ENCODE measurements around the gene VAV3. TPM values are rescaled to one million over a fixed set of nuclear protein-coding genes. Genes with fewer than 3 reads are reported as not detected.

The VAV3 gene
- total RNA-seq, 2 experiments from 2014 or later, result 5.3 to 6.2 TPM

DNA sequence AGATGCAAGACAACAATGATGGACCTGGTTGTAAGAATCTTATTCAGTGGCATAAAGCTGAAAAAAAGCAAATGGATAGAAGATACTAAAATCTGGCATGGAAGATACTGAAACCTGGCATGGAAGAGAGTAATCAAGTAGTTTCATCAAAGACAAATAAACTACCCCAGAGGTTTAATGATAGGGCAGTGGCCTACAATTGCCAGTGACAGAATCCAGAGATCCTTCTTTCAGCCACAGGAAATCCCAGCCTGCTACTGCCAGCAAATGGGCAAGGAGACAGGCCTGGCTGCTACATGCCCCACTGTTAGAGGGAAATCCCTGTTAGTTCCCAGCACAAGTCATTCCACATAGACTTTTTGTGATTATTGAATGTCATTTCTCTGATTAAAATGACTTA is 409.4 kb downstream of the VAV3 start:
- ChIA-PET CTCF (no interaction called here), POLR2A (no interaction called here)
- intact Hi-C loops (cut with micrococcal nuclease), result no loop called here
- DNase-seq, result no peak
- Mint-ChIP-seq H3K27ac (no peak overlapping the region), H3K27me3 (no peaks in the 10 kb centered on the region), H3K36me3 (ENCODE audit: low read depth) (no peaks in the 10 kb centered on the region), H3K4me3 (no peak overlapping the region), H3K4me1 (ENCODE audit: low read depth) (no peaks in the 10 kb centered on the region), H3K9me3 (no peaks in the 10 kb centered on the region)
- TF ChIP-seq, protein P1, sequence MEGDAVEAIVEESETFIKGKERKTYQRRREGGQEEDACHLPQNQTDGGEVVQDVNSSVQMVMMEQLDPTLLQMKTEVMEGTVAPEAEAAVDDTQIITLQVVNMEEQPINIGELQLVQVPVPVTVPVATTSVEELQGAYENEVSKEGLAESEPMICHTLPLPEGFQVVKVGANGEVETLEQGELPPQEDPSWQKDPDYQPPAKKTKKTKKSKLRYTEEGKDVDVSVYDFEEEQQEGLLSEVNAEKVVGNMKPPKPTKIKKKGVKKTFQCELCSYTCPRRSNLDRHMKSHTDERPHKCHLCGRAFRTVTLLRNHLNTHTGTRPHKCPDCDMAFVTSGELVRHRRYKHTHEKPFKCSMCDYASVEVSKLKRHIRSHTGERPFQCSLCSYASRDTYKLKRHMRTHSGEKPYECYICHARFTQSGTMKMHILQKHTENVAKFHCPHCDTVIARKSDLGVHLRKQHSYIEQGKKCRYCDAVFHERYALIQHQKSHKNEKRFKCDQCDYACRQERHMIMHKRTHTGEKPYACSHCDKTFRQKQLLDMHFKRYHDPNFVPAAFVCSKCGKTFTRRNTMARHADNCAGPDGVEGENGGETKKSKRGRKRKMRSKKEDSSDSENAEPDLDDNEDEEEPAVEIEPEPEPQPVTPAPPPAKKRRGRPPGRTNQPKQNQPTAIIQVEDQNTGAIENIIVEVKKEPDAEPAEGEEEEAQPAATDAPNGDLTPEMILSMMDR (IDR thresholded peaks at IDR 0.05), result no peak
- no peak for ATAC-seq

DNA sequence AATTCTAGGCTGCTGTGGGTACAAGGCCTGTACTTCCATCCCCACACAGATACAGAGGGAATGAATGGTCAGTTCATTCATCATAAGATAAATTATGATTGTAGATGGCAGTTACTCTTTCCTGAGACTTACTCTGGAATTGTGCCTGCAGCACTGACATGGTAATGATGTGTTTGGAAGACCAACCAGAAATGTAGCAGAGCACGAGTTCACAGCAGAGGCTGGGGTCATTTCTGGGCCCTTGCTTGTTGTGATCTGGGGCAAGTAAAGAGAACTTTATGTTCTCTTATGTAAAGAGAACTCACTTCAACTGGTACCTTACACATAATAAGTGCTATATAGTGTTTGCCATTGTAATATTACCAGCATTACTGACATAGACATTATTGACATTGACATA is 412.2 kb downstream of the VAV3 start:
- TF ChIP-seq, protein P1 (IDR thresholded peaks at IDR 0.05), result no peak
- intact Hi-C loops (cut with micrococcal nuclease), result no loop called here
- POLR2A ChIA-PET, result no interaction called here

DNA sequence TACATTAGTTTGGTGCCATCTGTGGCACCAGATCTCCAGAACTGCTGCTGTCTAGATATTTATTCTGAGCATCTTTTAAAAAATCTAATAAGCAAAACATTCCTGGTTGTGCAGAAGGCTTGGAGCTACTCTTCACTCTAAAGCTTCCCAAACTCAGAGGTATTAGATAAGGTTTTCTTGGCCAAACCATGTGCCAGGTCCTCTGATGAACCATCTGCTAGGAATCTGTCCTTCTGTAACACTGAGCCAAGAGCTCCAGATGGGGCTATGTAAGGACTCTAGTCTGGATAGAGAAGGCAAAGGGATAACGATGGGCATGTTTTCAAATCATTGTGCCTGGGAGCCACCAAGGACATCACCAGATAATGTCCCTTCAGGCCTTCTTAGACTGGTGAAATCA is 413.5 kb downstream of the VAV3 start:
- intact Hi-C loops (cut with micrococcal nuclease), result no loop called here
- H3K36me3 Mint-ChIP-seq (ENCODE audit: low read depth), result no peaks in the 10 kb centered on the region
- TF ChIP-seq, protein P1 (IDR thresholded peaks at IDR 0.05), result no peak
- no peak overlapping the region for H3K4me3 Mint-ChIP-seq
- H3K27ac Mint-ChIP-seq, result no peak overlapping the region
- no peaks in the 10 kb centered on the region for H3K4me1 Mint-ChIP-seq (ENCODE audit: low read depth)
- CTCF ChIA-PET, result interaction anchor here (1.2 kb wide), 1 partner anchor 8 kb away, joined by 5 read pairs; no protein-coding TSS in a partner anchor
- H3K9me3 Mint-ChIP-seq, result no peaks in the 10 kb centered on the region
- POLR2A ChIA-PET, result no interaction called here
- no peak for DNase-seq
- no peaks in the 10 kb centered on the region for H3K27me3 Mint-ChIP-seq
- ATAC-seq, result no peak

More for the DNA sequence above, 412.2 kb downstream of the VAV3 start:
- Mint-ChIP-seq H3K27ac (no peak overlapping the region), H3K9me3 (no peaks in the 10 kb centered on the region), H3K27me3 (no peaks in the 10 kb centered on the region), H3K36me3 (ENCODE audit: low read depth) (no peaks in the 10 kb centered on the region), H3K4me3 (no peak overlapping the region), H3K4me1 (ENCODE audit: low read depth) (no peaks in the 10 kb centered on the region)
- ATAC-seq (no peak), DNase-seq (no peak)
- CTCF ChIA-PET, result no interaction called here

DNA sequence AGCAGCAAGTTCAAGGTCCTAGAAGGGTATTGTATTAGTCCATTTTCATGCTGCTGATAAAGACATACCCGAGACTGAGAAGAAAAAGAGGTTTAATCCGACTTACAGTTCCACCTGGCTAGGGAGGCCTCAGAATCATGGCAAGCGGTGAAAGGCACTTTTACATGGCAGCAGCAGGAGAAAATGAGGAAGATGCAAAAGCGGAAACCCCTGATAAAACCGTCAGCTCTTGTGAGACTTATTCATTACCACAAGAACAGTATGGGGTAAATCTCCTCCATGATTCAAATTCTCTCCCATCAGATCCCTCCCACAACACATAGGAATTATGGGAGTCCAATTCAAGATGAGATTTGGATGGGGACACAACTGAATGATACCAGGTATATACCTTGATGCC is 414.6 kb downstream of the VAV3 start:
- ChIA-PET CTCF (no interaction called here), POLR2A (no interaction called here)
- no peak for DNase-seq
- ATAC-seq, result no peak
- H3K36me3 Mint-ChIP-seq (ENCODE audit: low read depth), result no peaks in the 10 kb centered on the region
- no peaks in the 10 kb centered on the region for H3K27me3 Mint-ChIP-seq
- no peaks in the 10 kb centered on the region for H3K9me3 Mint-ChIP-seq
- no peak overlapping the region for H3K4me3 Mint-ChIP-seq
- TF ChIP-seq, protein P1 (IDR thresholded peaks at IDR 0.05), result no peak
- intact Hi-C loops (cut with micrococcal nuclease), result no loop called here
- H3K4me1 Mint-ChIP-seq (ENCODE audit: low read depth), result no peaks in the 10 kb centered on the region
- H3K27ac Mint-ChIP-seq, result no peak overlapping the region

DNA sequence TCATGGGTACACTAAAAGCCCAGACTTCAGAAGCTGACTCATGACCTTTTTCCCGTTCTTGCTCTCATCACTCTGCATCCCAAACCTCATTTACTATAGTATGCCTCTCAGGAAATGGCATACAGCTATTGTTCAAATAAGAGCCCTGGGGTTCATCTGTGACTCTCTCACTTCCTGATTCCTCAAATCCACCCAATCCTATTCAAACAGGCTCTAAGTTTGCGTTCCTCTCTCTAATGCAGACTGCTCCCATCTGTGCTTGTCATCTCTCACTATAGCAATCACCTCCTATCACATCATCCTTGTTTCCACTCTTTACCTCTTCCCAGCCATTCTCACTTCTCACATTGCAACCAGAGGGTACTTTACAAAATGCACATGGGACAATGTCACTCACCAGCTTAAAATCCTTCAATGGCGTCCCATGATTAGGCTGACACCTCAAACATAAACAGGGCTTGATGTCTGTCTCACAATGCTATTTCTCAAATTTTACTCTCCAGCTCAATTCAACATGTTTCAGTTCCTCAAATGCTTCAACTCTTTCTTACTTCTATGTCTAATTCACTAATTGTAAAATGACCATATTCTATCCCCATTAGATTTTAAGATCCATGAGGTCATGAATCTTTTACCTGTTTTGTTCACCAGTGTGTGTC is 415.7 kb downstream of the VAV3 start:
- H3K27ac Mint-ChIP-seq, result no peak overlapping the region
- H3K4me3 Mint-ChIP-seq, result no peak overlapping the region
- no peaks in the 10 kb centered on the region for H3K9me3 Mint-ChIP-seq
- intact Hi-C loops (cut with micrococcal nuclease), result no loop called here
- no peaks in the 10 kb centered on the region for H3K27me3 Mint-ChIP-seq
- POLR2A ChIA-PET, result interaction anchor here (0.8 kb wide), 1 partner anchor 10 kb away, joined by 3 read pairs; no protein-coding TSS in a partner anchor
- no peaks in the 10 kb centered on the region for H3K36me3 Mint-ChIP-seq (ENCODE audit: low read depth)
- TF ChIP-seq, protein P1 (IDR thresholded peaks at IDR 0.05), result no peak
- DNase-seq, result no peak
- ATAC-seq, result no peak
- CTCF ChIA-PET, result interaction anchor here (1.4 kb wide), 1 partner anchor 20 kb away, joined by 3 read pairs; no protein-coding TSS in a partner anchor
- H3K4me1 Mint-ChIP-seq (ENCODE audit: low read depth), result no peaks in the 10 kb centered on the region
